ENCODE measurements around the gene KPNA5. TPM values are rescaled to one million over a fixed set of nuclear protein-coding genes. Genes with fewer than 3 reads are reported as not detected.
A peak's percentile ranks its signal among the peaks of the same experiment; 100 is the strongest.

The KPNA5 gene
- total RNA-seq, 6 experiments from 2014 or later, result 0.98 to 2.5 (median 2.0) TPM

DNA sequence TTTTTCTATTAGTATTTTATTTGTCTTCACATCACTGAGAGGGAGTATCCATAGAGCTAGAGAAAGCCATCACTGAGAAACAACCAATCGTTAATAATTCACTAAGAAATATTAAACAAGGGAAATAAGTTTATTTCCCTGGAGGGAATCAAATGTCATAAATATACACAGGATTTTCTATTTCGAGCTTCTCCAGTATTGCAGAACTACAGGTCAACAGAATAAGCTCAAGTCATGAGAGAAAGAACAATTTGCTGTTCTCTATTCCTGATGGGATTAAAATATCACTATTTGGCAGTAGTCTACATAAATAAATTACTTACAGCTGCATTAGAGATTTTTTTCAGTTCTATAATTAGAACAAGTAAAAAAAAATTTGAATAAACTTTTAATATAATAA lies 86.7 kb downstream of the KPNA5 start:
- ATAC-seq (no peak), DNase-seq (no peak)
- no peak for TF ChIP-seq POLR2A (IDR thresholded peaks at IDR 0.05)
- TF ChIP-seq, protein P1, sequence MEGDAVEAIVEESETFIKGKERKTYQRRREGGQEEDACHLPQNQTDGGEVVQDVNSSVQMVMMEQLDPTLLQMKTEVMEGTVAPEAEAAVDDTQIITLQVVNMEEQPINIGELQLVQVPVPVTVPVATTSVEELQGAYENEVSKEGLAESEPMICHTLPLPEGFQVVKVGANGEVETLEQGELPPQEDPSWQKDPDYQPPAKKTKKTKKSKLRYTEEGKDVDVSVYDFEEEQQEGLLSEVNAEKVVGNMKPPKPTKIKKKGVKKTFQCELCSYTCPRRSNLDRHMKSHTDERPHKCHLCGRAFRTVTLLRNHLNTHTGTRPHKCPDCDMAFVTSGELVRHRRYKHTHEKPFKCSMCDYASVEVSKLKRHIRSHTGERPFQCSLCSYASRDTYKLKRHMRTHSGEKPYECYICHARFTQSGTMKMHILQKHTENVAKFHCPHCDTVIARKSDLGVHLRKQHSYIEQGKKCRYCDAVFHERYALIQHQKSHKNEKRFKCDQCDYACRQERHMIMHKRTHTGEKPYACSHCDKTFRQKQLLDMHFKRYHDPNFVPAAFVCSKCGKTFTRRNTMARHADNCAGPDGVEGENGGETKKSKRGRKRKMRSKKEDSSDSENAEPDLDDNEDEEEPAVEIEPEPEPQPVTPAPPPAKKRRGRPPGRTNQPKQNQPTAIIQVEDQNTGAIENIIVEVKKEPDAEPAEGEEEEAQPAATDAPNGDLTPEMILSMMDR (IDR thresholded peaks at IDR 0.05), result no peak
- WGBS (ENCODE audit: insufficient coverage, low coverage, low lambda C conversion rate, missing lambda C conversion rate), result 65% methylated on average over 2 of the region's 2 CpGs
- intact Hi-C loops (cut with DNase I), result no loop called here
- no peak overlapping the region for H3K27ac ChIP-seq
- H3K27me3 ChIP-seq, result peaks cover 0 to 9% of the 10 kb centered on the region in 2 donors
- H3K4me3 ChIP-seq, result no peak overlapping the region
- peaks cover 0 to 12% (median 0%) of the 10 kb centered on the region in 4 donors for H3K4me1 ChIP-seq
- no peaks in the 10 kb centered on the region for H3K36me3 ChIP-seq
- no peaks in the 10 kb centered on the region for H3K9me3 ChIP-seq

DNA sequence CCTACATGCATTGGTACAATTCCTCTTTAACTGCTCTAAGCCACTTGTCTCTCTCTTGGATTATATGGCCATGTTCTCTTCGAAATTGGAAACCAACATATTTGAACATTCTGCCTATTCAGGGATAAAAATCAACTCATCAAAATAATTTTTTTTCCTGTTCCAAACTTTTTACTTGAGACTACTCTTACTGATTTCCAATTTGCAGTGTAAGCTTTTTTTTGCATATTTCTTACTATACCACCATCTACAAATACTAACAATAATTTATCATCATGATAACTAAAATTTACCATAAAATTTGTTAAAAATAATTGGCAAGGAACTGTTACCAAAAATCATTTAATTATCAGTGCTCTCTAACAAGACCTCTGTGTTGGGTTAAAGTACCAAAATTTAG lies 91.4 kb downstream of the KPNA5 start:
- ATAC-seq (no peak), DNase-seq (no peak)
- WGBS (ENCODE audit: insufficient coverage, low coverage, low lambda C conversion rate, missing lambda C conversion rate), result 50% methylated on average over 1 of the region's 1 CpG
- no peaks in the 10 kb centered on the region for H3K4me1 ChIP-seq
- no peaks in the 10 kb centered on the region for H3K36me3 ChIP-seq
- H3K9me3 ChIP-seq, result no peaks in the 10 kb centered on the region
- H3K27me3 ChIP-seq, result no peaks in the 10 kb centered on the region
- H3K4me3 ChIP-seq, result no peak overlapping the region
- intact Hi-C loops (cut with DNase I), result no loop called here
- H3K27ac ChIP-seq, result no peak overlapping the region
- TF ChIP-seq, protein P1 (IDR thresholded peaks at IDR 0.05), result no peak
- no peak for TF ChIP-seq POLR2A (IDR thresholded peaks at IDR 0.05)

DNA sequence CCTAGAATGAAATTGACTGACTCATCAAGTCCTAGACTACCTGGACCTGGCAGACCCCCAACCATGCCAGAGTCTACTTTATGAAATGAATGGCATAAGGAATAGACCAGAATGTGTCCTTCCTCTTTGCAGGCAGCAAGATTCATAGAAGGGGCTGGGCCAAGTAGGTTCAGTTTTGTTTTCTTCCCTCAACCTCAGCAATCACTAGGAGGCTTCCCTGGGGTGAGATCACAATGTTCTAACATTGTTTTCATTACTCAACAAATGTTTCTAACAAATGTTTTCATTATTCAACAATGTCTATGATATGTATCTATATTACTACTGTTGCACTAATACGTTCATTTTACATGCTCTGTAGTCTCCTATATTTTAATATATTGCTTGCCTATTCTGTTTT lies 92.9 kb downstream of the KPNA5 start:
- no peak overlapping the region for H3K27ac ChIP-seq
- DNase-seq (no peak), ATAC-seq (no peak)
- TF ChIP-seq, protein P1 (IDR thresholded peaks at IDR 0.05), result no peak
- no peak for TF ChIP-seq POLR2A (IDR thresholded peaks at IDR 0.05)
- H3K4me1 ChIP-seq, result no peaks in the 10 kb centered on the region
- no peaks in the 10 kb centered on the region for H3K9me3 ChIP-seq
- 44% methylated on average over 1 of the region's 1 CpG for WGBS (ENCODE audit: insufficient coverage, low coverage, low lambda C conversion rate, missing lambda C conversion rate)
- intact Hi-C loops (cut with DNase I), result no loop called here
- H3K4me3 ChIP-seq, result no peak overlapping the region
- H3K27me3 ChIP-seq, result no peaks in the 10 kb centered on the region
- no peaks in the 10 kb centered on the region for H3K36me3 ChIP-seq

DNA sequence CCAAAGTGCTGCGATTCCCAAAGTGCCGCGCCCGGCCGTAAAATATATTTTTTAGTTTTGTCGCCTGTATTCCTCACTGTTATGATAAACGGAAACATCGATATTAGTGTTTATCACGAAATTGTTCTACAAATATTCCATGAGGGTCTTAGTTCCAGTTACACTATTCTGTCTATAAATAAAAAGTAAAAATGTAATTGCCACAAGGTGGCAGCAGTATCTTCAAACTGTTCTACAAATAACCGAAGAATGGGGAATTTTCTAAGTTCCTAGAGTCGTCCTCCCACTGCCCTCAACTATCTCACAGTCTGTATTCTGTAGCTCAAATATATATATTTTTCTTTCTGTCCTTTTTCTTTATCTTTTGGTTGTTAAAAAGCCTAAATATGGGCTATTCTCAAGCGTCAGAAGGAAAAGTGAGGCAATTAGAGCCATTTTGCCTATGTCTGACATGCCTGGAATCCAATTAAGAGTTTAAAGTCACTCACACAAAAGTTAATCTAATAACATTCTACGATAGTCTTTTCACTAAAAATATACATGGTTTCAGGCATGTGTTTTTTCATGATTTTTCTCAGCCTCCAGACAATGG lies 98.7 kb downstream of the KPNA5 start:
- 16% methylated on average over 13 of the region's 13 CpGs for WGBS (ENCODE audit: insufficient coverage, low coverage, low lambda C conversion rate, missing lambda C conversion rate)
- no peaks in the 10 kb centered on the region for H3K9me3 ChIP-seq
- no peaks in the 10 kb centered on the region for H3K4me1 ChIP-seq
- TF ChIP-seq, protein P1 (IDR thresholded peaks at IDR 0.05), result peak; percentile 47 to 57 (median 52)
- TF ChIP-seq POLR2A (IDR thresholded peaks at IDR 0.05), result no peak
- DNase-seq, result no peak
- no peak overlapping the region for H3K4me3 ChIP-seq
- H3K27me3 ChIP-seq, result no peaks in the 10 kb centered on the region
- no peak overlapping the region for H3K27ac ChIP-seq
- H3K36me3 ChIP-seq, result no peaks in the 10 kb centered on the region
- intact Hi-C loops (cut with DNase I), result no loop called here
- peak; percentile 58 to 77 (median 68) for ATAC-seq

Measured in right lobe of liver (tissue), 6 donors.